Suprapubic skin (tissue), 3 donors: Measurements from ENCODE around the gene GPR89A.
"Not testable (repeated sequence)": the region's sequence is repeated elsewhere in the genome, so short reads cannot be mapped to it uniquely, and the experiment has no call there.

ENCODE experiments used
- POLR2AphosphoS5 ChIP-seq, 3 donors: sonication (generic); formaldehyde crosslinking; IDR thresholded peaks; one replicate each; pipeline ENCODE4 v1.6.1; 2017; ENCODE audit warnings: antibody characterized with exemption in 3 of 3
- TF ChIP-seq, protein P1 (sequence below), 2 donors: fragments of 200-600 bp in 1 of 2; fragments of 450-650 bp in 1 of 2; sonication (generic) in 1 of 2; IDR thresholded peaks; one replicate each; pipeline ENCODE4 v1.5.1; 2016 to 2019; ENCODE audit warnings: antibody characterized with exemption in 2 of 2, mild to moderate bottlenecking in 1 of 2, moderate library complexity in 1 of 2

DNA sequence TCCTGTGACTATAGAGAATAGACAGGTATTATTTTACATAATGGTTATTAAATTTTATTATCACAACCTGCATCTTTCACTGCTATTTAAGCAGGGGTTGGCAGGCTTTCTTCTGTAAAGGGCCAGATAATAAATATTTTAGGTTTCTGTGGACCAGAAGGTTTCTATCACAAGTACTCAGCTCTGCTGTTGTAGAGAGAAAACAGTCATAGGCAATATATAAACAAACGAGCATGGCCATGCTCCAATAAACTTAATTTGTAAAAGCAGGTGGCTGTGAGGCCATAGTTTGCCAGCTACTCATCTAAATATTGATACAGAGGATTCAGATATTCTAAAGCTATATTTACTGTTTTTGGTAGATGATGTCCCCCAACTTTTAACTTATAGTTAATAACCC, 12.3 kb downstream of the GPR89A start:
- TF ChIP-seq, protein P1, sequence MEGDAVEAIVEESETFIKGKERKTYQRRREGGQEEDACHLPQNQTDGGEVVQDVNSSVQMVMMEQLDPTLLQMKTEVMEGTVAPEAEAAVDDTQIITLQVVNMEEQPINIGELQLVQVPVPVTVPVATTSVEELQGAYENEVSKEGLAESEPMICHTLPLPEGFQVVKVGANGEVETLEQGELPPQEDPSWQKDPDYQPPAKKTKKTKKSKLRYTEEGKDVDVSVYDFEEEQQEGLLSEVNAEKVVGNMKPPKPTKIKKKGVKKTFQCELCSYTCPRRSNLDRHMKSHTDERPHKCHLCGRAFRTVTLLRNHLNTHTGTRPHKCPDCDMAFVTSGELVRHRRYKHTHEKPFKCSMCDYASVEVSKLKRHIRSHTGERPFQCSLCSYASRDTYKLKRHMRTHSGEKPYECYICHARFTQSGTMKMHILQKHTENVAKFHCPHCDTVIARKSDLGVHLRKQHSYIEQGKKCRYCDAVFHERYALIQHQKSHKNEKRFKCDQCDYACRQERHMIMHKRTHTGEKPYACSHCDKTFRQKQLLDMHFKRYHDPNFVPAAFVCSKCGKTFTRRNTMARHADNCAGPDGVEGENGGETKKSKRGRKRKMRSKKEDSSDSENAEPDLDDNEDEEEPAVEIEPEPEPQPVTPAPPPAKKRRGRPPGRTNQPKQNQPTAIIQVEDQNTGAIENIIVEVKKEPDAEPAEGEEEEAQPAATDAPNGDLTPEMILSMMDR (IDR thresholded peaks at IDR 0.05), result not testable (repeated sequence)
- not testable (repeated sequence) for TF ChIP-seq POLR2AphosphoS5 (IDR thresholded peaks at IDR 0.05)
